H9 (cell line): ENCODE results near the gene GATA2. TPM values are rescaled to one million over a fixed set of nuclear protein-coding genes. Genes with fewer than 3 reads are reported as not detected.
A peak's percentile ranks its signal among the peaks of the same experiment; 100 is the strongest.

Source experiments
- DNase-seq: peaks from one replicate; pipeline ENCODE4 v3.0.0-alpha.2; 2017
- H2AFZ ChIP-seq: one replicate; pipeline ENCODE4 v1.6.1; 2013; ENCODE audit warnings: mild to moderate bottlenecking, low read length, control low read depth, moderate library complexity
- H2AK5ac ChIP-seq: 2 replicates; pipeline ENCODE4 v1.6.1; 2013; ENCODE audit warnings: low read length, control low read depth, mixed read lengths; ENCODE audit not compliant: insufficient read length
- H2BK120ac ChIP-seq: one replicate; pipeline ENCODE4 v1.6.1; 2013; ENCODE audit warnings: low read depth, mild to moderate bottlenecking, low read length, control low read depth, inconsistent platforms; ENCODE audit not compliant: poor library complexity, severe bottlenecking
- H2BK12ac ChIP-seq: 2 replicates; pipeline ENCODE4 v1.6.1; 2013; ENCODE audit warnings: low read length, control low read depth, mixed read lengths, low read depth; ENCODE audit not compliant: insufficient read length
- H2BK15ac ChIP-seq: 2 replicates; pipeline ENCODE4 v1.6.1; 2013; ENCODE audit warnings: low read depth, low read length, control low read depth
- H2BK20ac ChIP-seq: one replicate; pipeline ENCODE4 v1.6.1; 2013; ENCODE audit warnings: low read depth, mild to moderate bottlenecking, low read length, control low read depth, inconsistent platforms; ENCODE audit not compliant: poor library complexity, severe bottlenecking
- H2BK5ac ChIP-seq: 2 replicates; pipeline ENCODE4 v1.6.1; 2013; ENCODE audit warnings: low read length, control low read depth, mixed read lengths; ENCODE audit not compliant: insufficient read length
- H3K14ac ChIP-seq: 2 replicates; pipeline ENCODE4 v1.6.1; 2013; ENCODE audit warnings: low read length, control low read depth; ENCODE audit not compliant: insufficient read depth
- H3K18ac ChIP-seq: 2 replicates; pipeline ENCODE4 v1.6.1; 2013; ENCODE audit warnings: low read depth, mild to moderate bottlenecking, mixed read lengths, low read length, control low read depth; ENCODE audit not compliant: insufficient read length
- H3K23ac ChIP-seq: 2 replicates; pipeline ENCODE4 v1.6.1; 2013; ENCODE audit warnings: low read length, control low read depth, mixed read lengths, low read depth; ENCODE audit not compliant: insufficient read length
- H3K23me2 ChIP-seq: 2 replicates; pipeline ENCODE4 v1.6.1; 2013; ENCODE audit warnings: low read depth, mild to moderate bottlenecking, mixed read lengths, low read length, control low read depth; ENCODE audit not compliant: insufficient read length, poor library complexity, severe bottlenecking
- H3K27ac ChIP-seq: 2 replicates; pipeline ENCODE4 v1.5.1; 2013; ENCODE audit warnings: low read length, control low read depth, mixed read lengths, low read depth; ENCODE audit not compliant: insufficient read length
- H3K27me3 ChIP-seq: 2 replicates; pipeline ENCODE4 v1.6.1; 2013; ENCODE audit warnings: low read length, control low read depth, inconsistent platforms; ENCODE audit not compliant: insufficient read depth
- H3K4ac ChIP-seq: 2 replicates; pipeline ENCODE4 v1.6.1; 2013; ENCODE audit warnings: low read depth, mild to moderate bottlenecking, control low read depth, inconsistent platforms, low read length, moderate library complexity
- H3K4me1 ChIP-seq: 2 replicates; pipeline ENCODE4 v1.6.1; 2013; ENCODE audit warnings: low read length, control low read depth, inconsistent platforms; ENCODE audit not compliant: insufficient read depth
- H3K4me2 ChIP-seq: 2 replicates; pipeline ENCODE4 v1.6.1; 2013; ENCODE audit warnings: low read length, control low read depth, mixed read lengths; ENCODE audit not compliant: insufficient read length, insufficient read depth
- H3K56ac ChIP-seq: 2 replicates; pipeline ENCODE4 v1.6.1; 2013; ENCODE audit warnings: low read depth, mild to moderate bottlenecking, mixed read lengths, low read length, control low read depth; ENCODE audit not compliant: insufficient read length
- H3K79me1 ChIP-seq: 2 replicates; pipeline ENCODE4 v1.6.1; 2013; ENCODE audit warnings: low read depth, mild to moderate bottlenecking, moderate library complexity, low read length, control low read depth, inconsistent platforms; ENCODE audit not compliant: insufficient read depth, poor library complexity, severe bottlenecking
- H3K79me2 ChIP-seq: 2 replicates; pipeline ENCODE4 v1.6.1; 2013; ENCODE audit warnings: low read length, control low read depth, inconsistent platforms; ENCODE audit not compliant: insufficient read depth
- H3K9ac ChIP-seq: 2 replicates; pipeline ENCODE4 v1.6.1; 2013; ENCODE audit warnings: low read length, control low read depth, mixed read lengths; ENCODE audit not compliant: insufficient read length; ENCODE audit errors: extremely low read depth
- H3K9me3 ChIP-seq: one replicate; pipeline ENCODE4 v1.6.1; 2013; ENCODE audit warnings: low read depth, low read length, inconsistent platforms; ENCODE audit not compliant: control insufficient read depth
- H3T11ph ChIP-seq: one replicate; pipeline ENCODE4 v1.6.1; 2013; ENCODE audit warnings: mild to moderate bottlenecking, low read length, control low read depth, inconsistent platforms
- H4K20me1 ChIP-seq: one replicate; pipeline ENCODE4 v1.6.1; 2013; ENCODE audit not compliant: control insufficient read depth, insufficient read length, insufficient read depth
- H4K5ac ChIP-seq: 2 replicates; pipeline ENCODE4 v1.6.1; 2013; ENCODE audit warnings: low read depth, mild to moderate bottlenecking, mixed read lengths, low read length, control low read depth; ENCODE audit not compliant: insufficient read length
- H4K8ac ChIP-seq: replicated peaks from 2 replicates; pipeline ENCODE4 v1.6.1; 2013; ENCODE audit warnings: low read length, control low read depth, mixed read lengths, low read depth; ENCODE audit not compliant: insufficient read length
- H4K91ac ChIP-seq: 2 replicates; pipeline ENCODE4 v1.6.1; 2013; ENCODE audit warnings: low read depth, mild to moderate bottlenecking, moderate library complexity, mixed read lengths, low read length, control low read depth; ENCODE audit not compliant: insufficient read length
- H3K27ac Mint-ChIP-seq, 3 experiments: 2 replicates in 2 of 3; 3 replicates in 1 of 3; pipeline ENCODE4 v1.8.0; 2020 to 2021; ENCODE audit warnings: mixed read lengths in 3 of 3, mild to moderate bottlenecking in 1 of 3, moderate library complexity in 1 of 3
- H3K27me3 Mint-ChIP-seq: 2 replicates; pipeline ENCODE4 v1.8.0; 2021; ENCODE audit warnings: low read depth, mild to moderate bottlenecking, moderate library complexity, mixed read lengths
- H3K36me3 Mint-ChIP-seq, 3 experiments: 2 replicates in 2 of 3; 3 replicates in 1 of 3; pipeline ENCODE4 v1.8.0; 2020 to 2021; ENCODE audit warnings: low read depth in 3 of 3, mixed read lengths in 3 of 3; ENCODE audit not compliant: insufficient read depth in 1 of 3
- H3K4me1 Mint-ChIP-seq, 2 experiments: 2 replicates each; pipeline ENCODE4 v1.8.0; 2020; ENCODE audit warnings: mixed read lengths in 2 of 2
- H3K4me3 Mint-ChIP-seq, 2 experiments: 2 replicates in 1 of 2; 3 replicates in 1 of 2; pipeline ENCODE4 v1.8.0; 2020 to 2021; ENCODE audit warnings: mild to moderate bottlenecking in 2 of 2, mixed read lengths in 2 of 2, moderate library complexity in 1 of 2
- H3K9me3 Mint-ChIP-seq, 2 experiments: 2 replicates in 1 of 2; 3 replicates in 1 of 2; pipeline ENCODE4 v1.8.0; 2020; ENCODE audit warnings: mild to moderate bottlenecking in 2 of 2, mixed read lengths in 2 of 2, moderate library complexity in 1 of 2
- WGBS: extraction: QIAGEN DNeasy Blood & Tissue Kit; methylation state at CpG from one replicate; pipeline ENCODE4 v1.1.7; 2013; ENCODE audit warnings: missing lambda C conversion rate, low lambda C conversion rate, mixed read lengths; ENCODE audit not compliant: insufficient read length; ENCODE audit errors: extremely low coverage; 5-methylcytosine and 5-hydroxymethylcytosine counted together
- total RNA-seq: library from RNA; stranded (reverse); gene quantifications from 2 replicates; pipeline ENCODE4 v1.2.1, GENCODE V29; 2021
- TF ChIP-seq, protein P1 (sequence below): fragments of 200-600 bp; sonication (generic); conservative IDR thresholded peaks from 3 replicates; pipeline ENCODE4 v1.8.0; 2021; ENCODE audit warnings: antibody characterized with exemption, mild to moderate bottlenecking

GATA2 gene
- total RNA-seq, 1 experiment from 2014 or later = 1.9 TPM

DNA sequence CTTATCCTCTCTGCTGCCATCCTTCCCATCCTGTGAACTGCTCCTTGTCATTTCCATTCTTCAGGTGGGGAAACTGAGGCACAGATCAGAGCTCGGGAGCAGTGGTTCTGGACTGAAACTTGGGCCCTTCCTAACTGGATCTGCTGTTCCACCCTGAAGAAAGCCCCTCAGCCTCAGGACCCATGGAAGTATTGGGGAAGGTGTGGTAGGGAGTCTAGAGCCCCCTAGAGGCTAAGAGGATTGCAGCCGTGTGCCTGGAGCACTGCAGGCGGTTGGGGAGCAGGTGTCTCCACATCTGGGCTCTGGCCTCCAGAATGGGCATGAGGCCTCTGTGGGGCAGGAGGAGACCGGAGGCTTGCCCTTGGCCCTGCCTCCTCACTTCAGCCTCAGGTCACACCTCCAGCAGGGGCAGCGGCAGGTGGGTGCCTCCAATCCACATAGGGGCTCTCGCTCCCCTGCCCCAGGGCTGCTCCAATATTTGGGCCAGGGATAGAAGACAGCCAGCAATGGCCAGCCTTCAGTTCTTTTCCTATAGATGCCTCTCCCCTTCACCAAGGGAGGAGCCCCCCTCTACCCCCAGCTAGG, 54.4 kb downstream of the GATA2 start:
- Histone ChIP-seq H3K4me1 (peaks cover 2% of the 10 kb centered on the region; the same call in 1 of the 2 replicates), H3K23ac (no peak overlapping the region), H3T11ph (no peak overlapping the region), H3K18ac (no peak overlapping the region), H3K4ac (no peak overlapping the region), H3K27me3 (0 out of 2 replicates have a peak, but pooled peaks cover 2% of the 10 kb centered on the region), H2AK5ac (no peak overlapping the region), H4K91ac (no peak overlapping the region), H2BK20ac (no peak overlapping the region), H2BK120ac (no peak overlapping the region), H2BK15ac (no peak overlapping the region), H3K4me2 (no peak overlapping the region), H4K20me1 (no peaks in the 10 kb centered on the region), H2AFZ (no peak overlapping the region), H3K79me1 (no peaks in the 10 kb centered on the region), H3K14ac (no peak overlapping the region), H3K9ac (no peak overlapping the region), H2BK5ac (no peak overlapping the region), H3K79me2 (no peaks in the 10 kb centered on the region), H3K27ac (no peak overlapping the region), H4K8ac (no peak overlapping the region), H3K56ac (no peak overlapping the region), H2BK12ac (no peak overlapping the region), H3K9me3 (no peaks in the 10 kb centered on the region), H4K5ac (no peak overlapping the region), H3K23me2 (no peaks in the 10 kb centered on the region)
- no CpG with 5 or more reads among the region's 6 CpGs for WGBS
- Mint-ChIP-seq H3K4me1 (peaks cover 33 to 35% of the 10 kb centered on the region in 2 experiments), H3K9me3 (no peaks in the 10 kb centered on the region), H3K4me3 (no peak overlapping the region), H3K27me3 (peaks cover 77% of the 10 kb centered on the region), H3K27ac (no peak overlapping the region; a peak in 1 of 7 replicates), H3K36me3 (no peaks in the 10 kb centered on the region)
- TF ChIP-seq, protein P1, sequence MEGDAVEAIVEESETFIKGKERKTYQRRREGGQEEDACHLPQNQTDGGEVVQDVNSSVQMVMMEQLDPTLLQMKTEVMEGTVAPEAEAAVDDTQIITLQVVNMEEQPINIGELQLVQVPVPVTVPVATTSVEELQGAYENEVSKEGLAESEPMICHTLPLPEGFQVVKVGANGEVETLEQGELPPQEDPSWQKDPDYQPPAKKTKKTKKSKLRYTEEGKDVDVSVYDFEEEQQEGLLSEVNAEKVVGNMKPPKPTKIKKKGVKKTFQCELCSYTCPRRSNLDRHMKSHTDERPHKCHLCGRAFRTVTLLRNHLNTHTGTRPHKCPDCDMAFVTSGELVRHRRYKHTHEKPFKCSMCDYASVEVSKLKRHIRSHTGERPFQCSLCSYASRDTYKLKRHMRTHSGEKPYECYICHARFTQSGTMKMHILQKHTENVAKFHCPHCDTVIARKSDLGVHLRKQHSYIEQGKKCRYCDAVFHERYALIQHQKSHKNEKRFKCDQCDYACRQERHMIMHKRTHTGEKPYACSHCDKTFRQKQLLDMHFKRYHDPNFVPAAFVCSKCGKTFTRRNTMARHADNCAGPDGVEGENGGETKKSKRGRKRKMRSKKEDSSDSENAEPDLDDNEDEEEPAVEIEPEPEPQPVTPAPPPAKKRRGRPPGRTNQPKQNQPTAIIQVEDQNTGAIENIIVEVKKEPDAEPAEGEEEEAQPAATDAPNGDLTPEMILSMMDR = peak; percentile 83
- peak; percentile 67 for DNase-seq
